ENCODE measurements around the gene LGALS3.
"Not testable (repeated sequence)": the region's sequence is repeated elsewhere in the genome, so short reads cannot be mapped to it uniquely, and the experiment has no call there.

The LGALS3 gene

DNA sequence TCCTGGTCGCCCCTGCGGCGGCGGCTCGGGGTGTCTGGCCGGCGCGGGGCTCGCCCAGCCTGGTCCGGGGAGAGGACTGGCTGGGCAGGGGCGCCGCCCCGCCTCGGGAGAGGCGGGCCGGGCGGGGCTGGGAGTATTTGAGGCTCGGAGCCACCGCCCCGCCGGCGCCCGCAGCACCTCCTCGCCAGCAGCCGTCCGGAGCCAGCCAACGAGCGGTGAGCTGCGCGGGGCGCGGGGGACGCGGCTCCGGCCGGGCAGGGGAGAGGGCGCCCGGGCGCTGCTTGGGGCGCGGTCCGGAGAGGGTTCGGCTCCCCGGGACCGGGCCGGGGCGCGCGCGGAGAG is at the start of gene LGALS3:
LGALS3 (plus strand) TSS at position 167 of the 342 bp plus-strand sequence. CDS start 8,122 bp downstream, outside the sequence.
- peak; percentile 33 for DNase-seq

GRCh38 chr14:55079961-55080360 is 49.1 kb upstream of the LGALS3 start:
- DNase-seq = not testable (repeated sequence)

DNA sequence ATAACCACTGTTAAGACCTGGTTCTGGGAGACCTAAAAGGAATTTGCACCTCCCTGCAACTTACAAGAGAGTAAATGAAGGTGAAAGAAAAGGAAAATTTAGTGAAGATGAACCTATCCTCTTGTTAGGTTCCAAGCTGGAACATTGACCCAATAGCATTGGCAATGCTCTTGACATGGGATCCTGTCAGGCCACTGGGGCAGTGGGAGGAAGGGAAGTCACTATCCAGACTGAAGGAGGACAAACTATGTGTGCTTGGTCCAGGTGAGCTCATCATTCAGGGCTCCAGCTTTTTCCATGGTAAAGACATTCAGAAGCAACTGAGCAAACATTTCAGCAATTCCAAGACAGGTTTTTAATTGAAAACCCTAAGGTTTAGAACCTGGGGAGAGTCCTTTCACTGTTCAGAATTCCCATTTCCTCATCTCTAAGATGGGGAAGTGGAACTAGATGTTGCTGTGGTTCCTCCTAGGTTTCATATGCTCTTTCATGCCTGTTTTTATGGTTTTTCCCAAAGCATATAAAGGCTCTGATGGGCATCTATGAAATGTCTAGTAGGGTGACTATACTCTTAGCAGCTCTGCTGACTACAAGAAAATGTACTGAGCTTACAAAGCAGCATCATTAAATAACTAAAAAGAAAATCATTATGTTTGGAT is 44.5 kb upstream of the LGALS3 start:
- DNase-seq = no peak

- no peak for DNase-seq
Observed at GRCh38 chr14:55085060-55085660, 43.9 kb upstream of the LGALS3 start.

DNA sequence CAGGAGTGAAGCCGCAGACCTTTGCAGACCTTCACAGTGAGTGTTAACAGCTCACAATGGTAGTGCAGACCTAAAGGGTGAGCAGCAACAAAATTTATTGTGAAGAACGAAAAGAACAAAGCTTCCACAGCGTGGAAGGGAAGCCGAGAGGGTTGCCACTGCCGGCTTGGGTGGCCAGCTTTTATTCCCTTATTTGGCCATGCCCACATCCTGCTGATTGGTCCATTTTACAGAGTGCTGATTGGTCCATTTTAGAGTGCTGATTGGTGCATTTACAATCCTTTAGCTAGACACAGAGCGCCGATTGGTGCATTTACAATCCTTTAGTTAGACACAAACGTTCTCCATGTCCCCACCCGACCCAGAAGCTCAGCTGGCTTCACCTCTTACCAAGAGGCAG is 42.1 kb upstream of the LGALS3 start:
- no peak for DNase-seq

DNA sequence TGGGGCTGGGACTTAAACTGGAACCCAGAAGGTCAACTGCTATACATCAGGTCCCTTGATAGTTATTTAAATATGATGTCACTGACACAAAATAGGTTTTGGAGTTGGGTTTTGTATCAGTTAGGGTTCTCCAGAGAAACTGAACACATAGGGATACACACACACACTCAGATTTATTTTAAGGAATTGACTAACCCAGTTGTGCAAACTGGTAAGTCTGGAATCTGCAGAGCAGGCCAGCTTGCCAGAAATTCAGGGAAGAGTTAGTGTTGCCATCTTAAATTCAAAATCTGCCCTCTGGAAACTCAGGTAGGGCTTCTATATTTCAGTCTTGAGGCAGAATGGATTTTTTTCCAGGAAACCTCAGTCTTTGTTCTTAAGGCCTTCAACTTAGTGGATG is 40.7 kb upstream of the LGALS3 start:
- no peak for DNase-seq

DNA sequence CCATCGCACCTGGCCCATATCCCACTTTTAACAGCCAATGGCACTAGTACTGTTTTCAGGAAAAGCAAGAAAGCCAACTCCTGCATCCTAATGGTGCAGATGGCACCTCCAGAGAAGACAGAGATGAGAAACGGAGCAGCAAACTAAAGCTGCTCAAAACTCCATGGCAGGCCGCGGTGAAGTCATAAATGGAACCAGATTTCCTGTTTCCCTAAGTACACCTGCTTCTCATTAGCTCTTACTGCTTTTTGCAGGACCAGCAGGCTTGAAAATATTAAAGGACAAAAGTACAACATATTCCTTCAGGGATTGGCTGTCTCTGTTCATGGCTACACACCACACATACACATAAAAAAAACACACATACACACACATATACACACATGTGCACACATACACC is 36.7 kb upstream of the LGALS3 start:
- no peak for DNase-seq

DNA sequence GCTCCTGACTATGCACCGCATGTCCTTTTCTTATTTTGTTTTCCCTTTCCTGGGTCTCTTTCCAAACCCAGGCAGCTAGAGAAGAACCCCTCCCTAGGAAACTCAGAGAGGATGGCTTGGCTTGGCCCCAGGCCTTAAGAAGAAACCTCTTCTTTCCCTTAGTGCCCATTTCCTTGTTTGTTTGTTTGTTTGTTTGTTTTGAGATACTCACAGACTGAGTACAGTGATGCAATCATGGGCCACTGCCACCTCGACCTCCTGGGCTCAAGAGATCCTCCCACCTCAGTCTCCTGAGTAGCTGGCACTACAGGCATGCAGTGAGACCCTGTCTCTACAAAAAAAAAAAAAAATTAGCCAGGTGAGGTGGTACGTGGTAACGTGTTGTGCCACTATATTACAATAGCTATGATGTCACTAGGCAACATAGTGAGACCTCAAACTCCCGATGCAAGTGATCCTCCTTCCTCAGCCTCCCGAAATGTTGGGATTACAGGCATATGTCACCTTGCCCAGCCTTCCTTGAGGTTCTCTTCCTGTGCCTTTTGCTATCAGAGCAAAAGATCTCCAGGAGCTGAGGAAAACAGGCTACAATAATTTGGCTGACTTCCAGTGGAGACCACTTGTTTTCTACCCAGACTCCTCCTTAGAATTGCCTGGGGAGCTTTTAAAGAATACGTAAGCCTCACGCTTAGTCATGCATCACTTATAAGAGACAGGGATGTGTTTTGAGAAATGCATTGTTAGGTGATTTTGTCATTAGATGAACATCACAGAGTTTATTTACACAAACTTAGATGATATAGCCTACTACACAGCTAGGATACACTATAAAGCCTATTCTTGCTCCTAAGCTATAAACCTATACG is 34.5 kb upstream of the LGALS3 start:
- no peak for DNase-seq

- DNase-seq = peak; percentile 57
Observed at GRCh38 chr14:55097881-55098560, 31.0 kb upstream of the LGALS3 start.

DNA sequence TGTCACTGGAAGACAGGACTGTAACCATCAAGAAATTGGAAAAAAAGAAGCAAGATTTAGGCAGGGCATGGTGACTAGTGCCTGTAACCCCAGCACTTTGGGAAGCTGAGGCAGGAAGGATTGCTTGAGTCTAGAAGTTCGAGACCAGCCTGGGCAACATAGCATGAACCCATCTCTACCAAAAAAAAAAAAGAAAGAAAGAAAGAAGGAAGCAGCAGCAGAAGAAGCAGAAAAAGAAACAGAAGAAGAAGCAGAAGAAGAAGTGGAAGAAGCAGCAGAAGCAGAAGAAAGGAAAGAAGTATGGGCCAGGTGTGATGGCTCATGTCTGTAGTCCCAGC is 30.5 kb upstream of the LGALS3 start:
- DNase-seq = no peak

DNA sequence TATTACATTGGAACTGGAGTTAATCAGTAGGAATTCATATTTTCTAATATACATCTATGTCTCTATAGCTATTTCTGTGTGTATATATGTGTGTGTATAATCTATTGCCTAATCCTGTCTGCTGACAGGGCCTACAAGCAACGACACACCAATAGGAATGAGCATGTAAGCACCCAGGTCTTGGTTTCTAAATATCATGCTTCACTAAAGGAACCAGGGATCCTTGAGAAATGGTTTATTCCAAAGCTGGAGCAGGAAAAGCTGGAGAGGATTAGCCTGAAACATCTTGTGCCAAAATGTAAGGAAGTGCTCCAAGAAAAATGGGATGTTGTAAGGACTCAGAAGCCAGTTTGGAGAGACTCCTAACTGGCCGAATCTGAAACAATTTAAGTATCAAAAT is 29.3 kb upstream of the LGALS3 start:
- no peak for DNase-seq

DNA sequence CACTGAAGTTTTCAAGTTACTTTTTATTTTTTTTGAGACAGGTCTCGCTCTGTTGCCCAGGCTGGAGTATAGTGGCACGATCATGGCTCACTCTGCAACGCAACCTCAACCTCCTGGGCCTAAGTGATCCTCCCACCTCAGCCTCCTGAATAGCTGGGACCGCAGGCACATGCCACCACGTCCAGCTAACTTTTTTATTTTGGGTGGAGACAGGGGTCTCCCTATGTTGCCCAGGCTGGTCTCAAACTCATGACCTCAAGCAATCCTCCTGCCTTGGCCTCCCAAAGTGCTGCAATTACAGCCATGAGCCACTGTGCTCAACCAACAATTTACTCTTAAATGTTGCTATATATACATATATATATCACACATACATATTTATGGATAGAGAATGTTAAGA is 27.4 kb upstream of the LGALS3 start:
- no peak for DNase-seq

DNA sequence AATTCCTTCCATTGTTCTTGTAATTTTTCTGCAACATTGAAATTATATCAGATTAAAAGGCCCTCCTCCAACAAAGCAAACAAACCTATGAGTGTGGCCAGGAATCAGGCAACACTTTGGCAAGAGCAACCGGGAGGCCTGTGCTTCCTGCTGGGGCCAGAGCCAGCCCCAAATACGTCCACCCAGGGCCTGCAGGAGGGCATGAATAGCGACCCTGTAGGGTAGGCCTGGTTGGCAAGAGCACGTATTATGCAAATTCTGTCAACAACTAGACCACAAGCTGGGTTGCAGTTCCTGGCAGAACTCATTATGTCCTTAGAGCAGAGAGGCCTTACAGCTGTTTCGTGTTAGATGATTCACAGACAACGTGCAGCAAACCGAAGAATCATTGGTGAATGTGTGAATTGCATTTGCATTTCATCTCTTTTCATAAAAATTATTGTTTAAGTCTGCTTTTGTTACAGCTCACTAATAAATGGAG is 26.9 kb upstream of the LGALS3 start:
- DNase-seq = peak; percentile 71

DNA sequence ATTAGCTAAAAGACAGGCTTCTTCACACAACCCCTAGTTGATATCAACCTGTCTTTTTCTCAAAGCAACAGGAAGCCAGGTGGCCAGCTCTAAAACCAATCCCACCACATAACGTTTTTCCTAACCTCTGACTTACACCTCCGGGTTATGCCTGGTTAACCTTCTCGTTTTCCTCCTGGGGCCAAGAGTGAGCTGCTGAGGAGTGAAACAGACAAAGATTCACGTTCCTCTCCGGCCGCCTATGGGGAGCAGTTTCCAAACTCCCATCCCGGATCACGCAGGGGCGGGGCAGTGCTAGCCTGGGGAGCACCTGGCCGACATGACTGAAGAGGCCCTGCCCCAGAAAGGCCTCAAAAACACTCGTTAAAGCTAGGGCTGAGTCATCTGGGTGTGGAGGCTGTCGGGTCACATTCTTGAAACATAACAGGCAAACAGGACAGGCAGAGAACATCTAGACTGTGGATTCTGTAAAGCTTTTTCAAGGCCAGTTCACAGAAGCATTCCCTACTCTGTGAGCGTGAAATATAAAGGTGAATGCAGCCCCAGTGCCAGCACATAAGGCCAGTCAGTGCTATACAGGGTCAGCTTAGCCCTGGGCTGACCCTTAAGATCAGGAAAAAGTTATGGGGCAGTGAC is 25.9 kb upstream of the LGALS3 start:
- DNase-seq = peak; percentile 68

GRCh38 chr14:55103971-55104954 is 24.8 kb upstream of the LGALS3 start:
- DNase-seq = no peak

DNA sequence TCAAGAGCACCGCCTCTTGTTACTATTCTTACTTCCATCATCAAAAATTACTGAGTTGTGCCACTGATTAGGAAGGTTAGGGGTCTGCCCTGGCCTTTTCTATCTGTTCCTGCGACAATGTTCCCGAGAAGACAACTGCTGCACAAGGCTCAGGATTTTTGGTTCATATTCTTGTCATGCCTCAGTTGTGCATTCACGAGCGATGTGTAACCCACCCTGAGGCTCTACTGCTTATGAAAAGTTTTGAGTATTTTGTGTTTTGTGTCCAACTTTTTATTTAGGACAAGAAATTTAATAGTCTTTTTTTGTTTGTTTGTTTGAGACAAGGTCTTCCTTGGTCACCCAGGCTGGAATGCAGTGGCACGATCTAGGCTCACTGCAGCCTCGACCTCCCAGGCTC is 23.1 kb upstream of the LGALS3 start:
- no peak for DNase-seq

GRCh38 chr14:55107766-55108554 is 21.1 kb upstream of the LGALS3 start:
- DNase-seq = peak; percentile 46

DNA sequence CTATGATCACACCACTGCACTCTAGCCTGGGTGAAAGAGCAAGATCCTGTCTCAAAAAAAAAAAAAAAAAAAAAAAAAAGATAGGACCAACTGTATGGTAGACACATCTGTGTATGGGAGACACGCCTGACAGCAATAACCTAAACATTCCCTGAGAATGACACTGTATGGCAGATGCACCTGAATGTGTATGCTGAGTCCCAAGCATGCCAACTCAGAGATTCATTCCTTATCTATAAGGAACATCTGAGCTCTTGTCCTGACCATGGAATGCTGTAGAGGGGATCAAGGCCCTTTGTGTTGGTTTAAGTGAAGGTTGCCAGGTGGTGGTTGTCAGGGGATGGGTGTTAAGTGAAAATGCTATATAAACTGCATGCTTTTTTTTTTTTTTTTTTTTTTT is 19.2 kb upstream of the LGALS3 start:
- no peak for DNase-seq

- DNase-seq = no peak
Observed at GRCh38 chr14:55111122-55111708, 17.8 kb upstream of the LGALS3 start.

DNA sequence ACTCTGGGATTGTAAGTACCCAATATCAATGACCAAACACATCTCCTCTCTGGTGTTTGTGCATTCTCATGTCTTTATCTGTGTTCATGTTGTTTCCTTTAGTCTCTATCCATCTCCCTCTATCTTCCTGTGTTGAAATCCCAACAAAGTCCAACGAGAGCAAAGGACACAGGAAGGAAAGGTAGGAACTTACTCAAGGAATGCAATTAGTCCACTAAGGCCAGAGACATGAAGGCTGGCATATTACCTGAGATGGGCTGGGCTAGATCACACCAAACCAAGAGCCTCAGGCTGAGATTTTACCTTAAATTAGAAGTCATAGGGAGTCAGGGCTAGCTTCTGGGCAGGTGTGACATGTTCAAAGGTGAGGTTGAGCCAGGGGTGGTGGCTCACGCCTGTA is 14.3 kb upstream of the LGALS3 start:
- DNase-seq = no peak
